ENCODE data around the gene MAGI3.

DNA sequence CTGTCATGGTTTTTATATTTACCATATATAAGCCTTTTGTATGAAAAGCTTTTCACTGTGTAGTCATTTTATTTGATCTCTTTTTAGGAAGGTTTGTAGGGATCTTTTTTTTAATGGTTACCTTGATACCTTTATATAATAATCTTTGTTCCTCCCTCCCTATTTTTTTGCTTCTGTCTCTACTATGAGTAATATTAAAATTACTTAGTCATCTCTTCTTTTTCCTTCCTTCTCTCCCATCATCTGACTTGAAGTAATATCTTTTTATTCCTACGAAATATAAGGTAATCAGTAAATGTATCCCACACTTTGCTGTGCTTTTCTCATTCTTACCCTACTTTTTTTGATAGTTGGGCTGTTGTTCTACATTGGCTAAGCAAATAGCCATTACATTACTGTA, 161.4 kb downstream of the MAGI3 start:
- TF ChIP-seq GATA2 (IDR thresholded peaks at IDR 0.05; ENCODE audit: low read depth, low read length) (no peak), GATA3 (IDR thresholded peaks at IDR 0.05; ENCODE audit: low read depth, low read length) (no peak)
